PC-9 (cell line): Measurements from ENCODE around the gene EML1. TPM values are rescaled to one million over a fixed set of nuclear protein-coding genes. Genes with fewer than 3 reads are reported as not detected.

Experiments
- BruUV-seq: library from RNA; stranded (reverse); fragments of 400-500 nt; replicated peaks from 2 replicates; lab custom pipeline; 2021; lab: Mats Ljungman, UMichigan
- CTCF ChIA-PET: fragments of 300-600 bp; sonication (Branson Sonifier 250); formaldehyde crosslinking; loops from one replicate; lab custom pipeline; 2022; ENCODE audit warnings: antibody characterized with exemption; lab: Charles Lee
- POLR2A ChIA-PET: fragments of 300-600 bp; sonication (Branson Sonifier 250); formaldehyde crosslinking; loops from one replicate; lab custom pipeline; 2022; ENCODE audit warnings: antibody characterized with exemption; ENCODE audit not compliant: unreplicated experiment; lab: Charles Lee
- DNase-seq, 2 experiments: peaks; one replicate each; pipeline versions ENCODE4 v3.0.0 to v3.0.0-alpha.2; 2015 to 2022; ENCODE audit warnings: mixed read lengths in 1 of 2
- H2AFZ ChIP-seq: fragments of 200-600 bp; sonication (generic); 2 replicates; pipeline ENCODE4 v1.8.1; 2017; ENCODE audit warnings: antibody characterized with exemption
- H3F3A ChIP-seq: fragments of 200-600 bp; sonication (generic); 2 replicates; pipeline ENCODE4 v1.8.1; 2017; ENCODE audit warnings: antibody characterized with exemption, mild to moderate bottlenecking, low read depth; ENCODE audit not compliant: insufficient read depth
- H3K27ac ChIP-seq: fragments of 200-600 bp; sonication (generic); 2 replicates; pipeline ENCODE4 v1.6.1; 2016; ENCODE audit warnings: mixed run types
- H3K27me3 ChIP-seq: fragments of 200-600 bp; sonication (generic); 2 replicates; pipeline ENCODE4 v1.6.1; 2016; ENCODE audit warnings: low read depth, mixed run types; ENCODE audit not compliant: insufficient read depth
- H3K36me3 ChIP-seq: fragments of 200-600 bp; sonication (generic); 2 replicates; pipeline ENCODE4 v1.6.1; 2016; ENCODE audit warnings: low read depth, mixed run types
- H3K4me1 ChIP-seq: fragments of 200-600 bp; sonication (generic); replicated peaks from 2 replicates; pipeline ENCODE4 v1.6.1; 2016; ENCODE audit warnings: mixed run types; ENCODE audit not compliant: insufficient read depth
- H3K4me2 ChIP-seq: fragments of 200-600 bp; sonication (generic); 2 replicates; pipeline ENCODE4 v1.6.1; 2017; ENCODE audit warnings: mixed run types
- H3K4me3 ChIP-seq: fragments of 200-600 bp; sonication (generic); 2 replicates; pipeline ENCODE4 v1.6.1; 2016; ENCODE audit warnings: mixed run types
- H3K79me2 ChIP-seq: fragments of 200-600 bp; sonication (generic); 2 replicates; pipeline ENCODE4 v1.6.1; 2017; ENCODE audit warnings: low read depth, mixed run types
- H3K9me2 ChIP-seq: fragments of 200-600 bp; sonication (generic); 2 replicates; pipeline ENCODE4 v1.8.1; 2017; ENCODE audit warnings: mild to moderate bottlenecking; ENCODE audit not compliant: insufficient read depth
- H3K9me3 ChIP-seq: fragments of 200-600 bp; sonication (generic); 2 replicates; pipeline ENCODE4 v1.8.1; 2016; ENCODE audit warnings: low read depth; ENCODE audit not compliant: insufficient read depth
- H4K20me1 ChIP-seq: fragments of 200-600 bp; sonication (generic); 2 replicates; pipeline ENCODE4 v1.8.1; 2017; ENCODE audit not compliant: insufficient read depth
- CTCF ChIP-seq: fragments of 200-600 bp; sonication (generic); conservative IDR thresholded peaks from 2 replicates; pipeline ENCODE4 v1.6.1; 2017; ENCODE audit warnings: mixed run types, antibody characterized with exemption, mild to moderate bottlenecking, moderate library complexity
- EZH2 ChIP-seq: fragments of 200-600 bp; sonication (generic); IDR thresholded peaks from 2 replicates; pipeline ENCODE4 v1.8.0; 2017; ENCODE audit warnings: antibody characterized with exemption, low read depth
- intact Hi-C: fragments of 100-400 bp; cut with micrococcal nuclease; formaldehyde crosslinking; loops from one replicate; pipeline ENCODE4 v1.10.0; 2022; ENCODE audit not compliant: unreplicated experiment
- total RNA-seq: library from RNA; stranded (reverse); gene quantifications from 2 replicates; pipeline ENCODE4 v1.2.3, GENCODE V29; 2021

The EML1 gene
- total RNA-seq, 1 experiment from 2014 or later, result 1.8 TPM

- Histone ChIP-seq H3K4me1 (no peaks in the 10 kb centered on the region), H3K9me2 (no peaks in the 10 kb centered on the region), H3K27ac (no peak overlapping the region), H3K27me3 (no peaks in the 10 kb centered on the region), H4K20me1 (no peaks in the 10 kb centered on the region), H3K79me2 (peaks cover 5% of the 10 kb centered on the region; the same call in 1 of the 2 replicates), H3K4me3 (no peak overlapping the region), H3F3A (no peaks in the 10 kb centered on the region; the same call in 1 of the 2 replicates), H2AFZ (no peak overlapping the region), H3K9me3 (no peaks in the 10 kb centered on the region), H3K4me2 (no peak overlapping the region), H3K36me3 (no peaks in the 10 kb centered on the region)
- no peak for TF ChIP-seq CTCF
- no TSS peak for BruUV-seq
- CTCF ChIA-PET, result interaction anchor here (0.7 kb wide), 1 partner anchor 138 kb away, joined by 3 read pairs; no protein-coding TSS in a partner anchor
- intact Hi-C loops, result no loop called here
- DNase-seq, result no peak
- POLR2A ChIA-PET, result no interaction called here
Measured at GRCh38 chr14:99969673-99970322, 176.6 kb downstream of the EML1 start.

DNA sequence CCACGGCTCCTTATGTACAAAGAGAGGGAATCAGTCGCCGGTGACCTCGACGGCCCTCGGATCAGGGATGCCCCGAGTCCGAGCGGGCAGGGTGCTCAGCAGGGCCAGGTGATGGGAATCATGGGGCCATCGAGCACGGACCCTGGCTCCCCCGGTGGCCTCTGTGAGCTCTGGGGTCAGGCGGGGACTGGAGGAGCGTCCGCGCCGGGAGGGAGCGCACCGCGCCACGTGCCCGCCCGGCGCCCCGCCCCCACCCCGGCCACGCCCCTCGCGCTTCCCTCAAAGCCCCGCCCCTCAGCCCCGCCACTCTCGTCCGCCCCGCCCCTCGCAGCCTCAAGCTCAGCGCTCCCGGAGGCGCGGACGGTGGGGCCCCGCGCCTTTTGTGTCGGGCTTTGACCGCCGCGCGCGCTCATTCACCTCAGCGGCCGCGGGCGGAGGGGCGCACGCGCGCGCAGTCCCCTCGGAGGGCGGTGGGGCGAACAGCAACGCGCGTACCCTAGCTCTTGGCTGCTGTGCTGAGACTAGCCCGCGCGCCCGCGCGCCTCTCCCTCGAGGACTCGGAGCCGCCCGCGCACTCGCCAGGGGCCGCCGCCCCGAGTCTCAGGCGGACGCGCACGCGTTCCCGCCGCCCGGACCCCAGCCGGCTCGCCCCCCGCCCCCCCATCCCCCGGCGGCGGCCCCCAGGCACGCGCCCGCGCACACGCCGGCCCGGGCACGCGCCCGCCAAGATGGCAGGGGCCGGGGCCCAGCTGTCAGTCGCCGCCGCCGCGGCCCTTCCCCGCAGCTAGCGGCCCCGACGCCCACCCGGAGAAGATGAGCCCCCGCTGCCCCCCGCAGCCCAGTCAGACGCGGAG is 178.1 kb downstream of the EML1 start:
- H3K79me2 ChIP-seq, result peaks cover 5% of the 10 kb centered on the region; the same call in 1 of the 2 replicates
- ChIA-PET CTCF (interaction anchor here (0.7 kb wide), 1 partner anchor 269 kb away, joined by 3 read pairs; no protein-coding TSS in a partner anchor), POLR2A (interaction anchor here (0.6 kb wide), 1 partner anchor 221 kb away, joined by 17 read pairs; no protein-coding TSS in a partner anchor)
- no peak overlapping the region for H3K27ac ChIP-seq
- DNase-seq, result peak; percentile 41 to 45
- no TSS peak for BruUV-seq
- intact Hi-C loops, result no loop called here
- peak overlapping the region; percentile 64; the same call in 1 of the 2 replicates for H3K4me2 ChIP-seq
- no peak for TF ChIP-seq CTCF
- TF ChIP-seq EZH2, result no peak
- H3K9me2 ChIP-seq, result no peaks in the 10 kb centered on the region
- no peaks in the 10 kb centered on the region for H4K20me1 ChIP-seq
- H3K36me3 ChIP-seq, result no peaks in the 10 kb centered on the region
- H3K4me3 ChIP-seq, result peak overlapping the region; percentile 60
- H3K27me3 ChIP-seq, result no peaks in the 10 kb centered on the region
- H3K4me1 ChIP-seq, result no peaks in the 10 kb centered on the region
- H3K9me3 ChIP-seq, result no peaks in the 10 kb centered on the region
- no peaks in the 10 kb centered on the region; the same call in 1 of the 2 replicates for H3F3A ChIP-seq
- 0 out of 2 replicates have a peak overlapping the region, but pooled peaks have one; percentile 69 for H2AFZ ChIP-seq

- BruUV-seq, result no TSS peak
Measured at GRCh38 chr14:99971941-99972747, 178.9 kb downstream of the EML1 start.

More at GRCh38 chr14:99971941-99972747, 178.9 kb downstream of the EML1 start:
- no peaks in the 10 kb centered on the region for H3K9me3 ChIP-seq
- no peaks in the 10 kb centered on the region for H3K9me2 ChIP-seq
- no peaks in the 10 kb centered on the region for H3K36me3 ChIP-seq
- peaks cover 5% of the 10 kb centered on the region; the same call in 1 of the 2 replicates for H3K79me2 ChIP-seq
- intact Hi-C loops, result no loop called here
- ChIA-PET POLR2A (no interaction called here), CTCF (no interaction called here)
- peak overlapping the region; percentile 60 for H3K4me3 ChIP-seq
- H2AFZ ChIP-seq, result peak overlapping the region; percentile 73
- H3K4me1 ChIP-seq, result no peaks in the 10 kb centered on the region
- peak overlapping the region; percentile 77 for H3K4me2 ChIP-seq
- no peak overlapping the region for H3K27ac ChIP-seq
- TF ChIP-seq CTCF, result no peak
- no peak for TF ChIP-seq EZH2
- H3K27me3 ChIP-seq, result no peaks in the 10 kb centered on the region
- DNase-seq, result no peak
- H3F3A ChIP-seq, result no peaks in the 10 kb centered on the region; the same call in 1 of the 2 replicates
- no peaks in the 10 kb centered on the region for H4K20me1 ChIP-seq
